ENCODE results near the gene STX7. TPM values are rescaled to one million over a fixed set of nuclear protein-coding genes. Genes with fewer than 3 reads are reported as not detected.

Gene STX7
- total RNA-seq, 2 experiments from 2014 or later = 16.2 to 19.0 TPM

DNA sequence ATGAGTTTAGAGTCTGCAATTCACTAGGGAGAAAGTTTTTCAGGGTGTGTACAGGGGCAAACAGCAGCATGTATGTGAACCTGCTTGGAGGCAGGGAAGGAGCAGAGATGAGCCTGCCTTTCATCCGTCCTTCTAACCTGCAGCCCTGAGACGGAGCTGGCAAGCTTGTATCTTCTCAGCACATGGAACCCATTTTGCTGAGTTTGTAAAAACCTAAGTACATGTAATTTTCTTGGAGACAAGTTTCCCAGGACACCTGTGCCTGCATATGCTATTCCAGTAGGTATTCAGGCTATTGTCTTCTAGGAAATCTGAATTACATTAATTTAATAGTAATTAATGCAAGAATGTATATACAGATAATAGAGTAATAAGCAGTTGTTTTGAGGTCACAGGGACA, 82.8 kb downstream of the STX7 start:
- Mint-ChIP-seq H3K27me3 (peaks cover 19% of the 10 kb centered on the region), H3K9me3 (no peaks in the 10 kb centered on the region), H3K4me1 (ENCODE audit: low read depth) (no peaks in the 10 kb centered on the region), H3K27ac (no peak overlapping the region), H3K36me3 (no peaks in the 10 kb centered on the region), H3K4me3 (no peak overlapping the region)
- POLR2A ChIA-PET = no interaction called here
- CTCF ChIA-PET = no interaction called here
- DNase-seq = no peak
- intact Hi-C loops (cut with micrococcal nuclease) = no loop called here

DNA sequence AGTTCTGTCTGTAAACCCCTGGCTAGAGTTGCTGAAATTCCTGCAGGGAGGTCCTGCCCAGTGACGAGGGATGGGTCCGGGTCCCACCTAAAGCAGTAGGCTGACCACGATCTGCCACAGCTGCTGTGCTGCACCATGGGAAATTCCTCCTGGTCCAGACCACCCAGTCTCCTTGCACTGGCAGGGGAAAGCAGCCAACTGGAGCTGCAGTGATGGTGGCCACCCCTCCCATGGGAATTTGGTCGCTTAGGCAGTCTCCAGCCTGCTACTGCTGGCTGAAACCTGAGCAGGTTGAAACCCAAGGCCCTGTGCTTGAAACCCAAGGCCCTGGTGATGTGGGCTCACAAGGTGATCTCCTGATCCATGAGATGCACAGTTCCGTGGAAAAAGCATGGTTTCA, 87.7 kb downstream of the STX7 start:
- no peak for DNase-seq

DNA sequence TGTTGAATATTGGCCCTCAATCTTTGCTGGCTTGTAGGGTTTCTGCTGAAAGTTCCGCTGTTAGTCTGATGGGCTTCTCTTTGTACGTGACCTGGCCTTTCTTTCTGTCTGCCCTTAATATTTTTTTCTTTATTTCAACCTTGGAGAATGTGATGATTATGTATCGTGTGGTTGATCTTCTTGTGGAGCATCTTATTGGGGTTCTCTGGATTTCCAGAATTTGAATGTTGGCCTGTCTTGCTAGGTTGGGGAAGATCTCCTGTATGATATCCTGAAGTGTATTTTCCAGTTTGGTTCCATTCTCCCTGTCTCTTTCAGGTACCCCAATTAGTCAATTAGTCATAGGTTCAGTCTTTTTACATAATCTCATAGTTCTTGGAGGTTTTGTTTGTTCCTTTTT, 89.1 kb downstream of the STX7 start:
- Mint-ChIP-seq H3K36me3 (no peaks in the 10 kb centered on the region), H3K4me3 (no peak overlapping the region), H3K27me3 (peaks cover 5% of the 10 kb centered on the region), H3K9me3 (peaks cover 30% of the 10 kb centered on the region), H3K27ac (no peak overlapping the region), H3K4me1 (ENCODE audit: low read depth) (no peaks in the 10 kb centered on the region)
- DNase-seq = no peak
- ChIA-PET POLR2A (no interaction called here), CTCF (no interaction called here)
- intact Hi-C loops (cut with micrococcal nuclease) = no loop called here

More for the DNA sequence above, 87.7 kb downstream of the STX7 start:
- H3K9me3 Mint-ChIP-seq = peaks cover 30% of the 10 kb centered on the region
- H3K27ac Mint-ChIP-seq = no peak overlapping the region
- no peaks in the 10 kb centered on the region for H3K36me3 Mint-ChIP-seq
- ChIA-PET POLR2A (no interaction called here), CTCF (no interaction called here)
- H3K27me3 Mint-ChIP-seq = peaks cover 5% of the 10 kb centered on the region
- no peaks in the 10 kb centered on the region for H3K4me1 Mint-ChIP-seq (ENCODE audit: low read depth)
- no peak overlapping the region for H3K4me3 Mint-ChIP-seq
- intact Hi-C loops (cut with micrococcal nuclease) = no loop called here

DNA sequence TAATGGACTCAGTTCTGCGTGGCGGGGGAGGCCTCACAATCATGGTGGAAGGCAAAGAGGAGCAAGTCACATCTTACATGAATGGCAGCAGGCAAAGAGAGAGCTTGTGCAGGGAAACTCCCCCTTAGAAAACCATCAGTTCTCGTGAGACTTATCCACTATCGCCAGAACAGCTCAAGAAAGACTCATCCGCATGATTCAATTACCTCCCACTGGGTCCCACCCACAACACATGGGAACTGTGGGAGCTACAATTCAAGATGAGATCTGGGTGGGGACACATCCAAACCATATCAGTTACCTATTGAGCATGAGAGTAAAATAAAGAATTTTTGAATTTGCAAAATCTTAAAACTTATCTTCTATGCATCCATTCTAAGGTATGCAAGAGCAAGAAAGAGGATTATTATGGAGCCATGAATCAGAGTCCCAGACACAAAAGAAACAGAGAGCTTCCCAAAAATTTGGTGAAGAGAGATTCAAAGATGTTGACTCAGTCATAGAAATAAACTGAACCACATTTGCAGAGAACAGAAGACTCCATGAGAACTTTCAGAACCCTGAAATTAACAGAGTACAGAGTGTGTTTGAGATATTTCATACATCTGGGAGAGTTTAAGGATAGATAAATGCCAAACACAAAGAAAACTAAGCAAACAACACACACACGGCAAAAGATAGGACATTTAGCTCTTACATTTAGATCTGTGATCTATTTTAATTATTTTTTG, 94.5 kb downstream of the STX7 start:
- H3K27me3 Mint-ChIP-seq = peaks cover 10% of the 10 kb centered on the region
- ChIA-PET POLR2A (no interaction called here), CTCF (no interaction called here)
- no peak for DNase-seq
- no peak overlapping the region for H3K27ac Mint-ChIP-seq
- H3K9me3 Mint-ChIP-seq = peaks cover 33% of the 10 kb centered on the region
- H3K4me1 Mint-ChIP-seq (ENCODE audit: low read depth) = no peaks in the 10 kb centered on the region
- intact Hi-C loops (cut with micrococcal nuclease) = no loop called here
- no peaks in the 10 kb centered on the region for H3K36me3 Mint-ChIP-seq
- H3K4me3 Mint-ChIP-seq = no peak overlapping the region

DNA sequence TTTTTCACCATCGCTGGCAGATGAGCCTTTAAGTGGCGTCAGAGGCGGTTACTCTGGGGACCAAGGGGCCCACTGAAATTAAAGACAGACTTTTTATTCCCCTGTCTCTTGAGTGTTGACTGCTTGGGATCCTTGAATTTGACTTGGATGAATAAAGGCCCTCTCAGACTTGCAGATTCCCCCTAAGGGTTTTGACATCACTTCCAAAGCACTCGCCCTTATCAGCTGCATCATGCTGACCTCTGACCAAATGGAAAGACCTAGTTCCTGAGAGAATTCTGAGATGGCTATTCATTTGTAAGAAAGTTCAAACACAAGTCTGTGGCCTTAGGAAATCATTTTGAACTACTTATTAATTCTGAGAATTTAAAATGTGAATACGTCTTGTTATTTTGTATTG, 98.2 kb downstream of the STX7 start:
- Mint-ChIP-seq H3K27me3 (peaks cover 13% of the 10 kb centered on the region), H3K4me1 (ENCODE audit: low read depth) (no peaks in the 10 kb centered on the region), H3K9me3 (peaks cover 5% of the 10 kb centered on the region), H3K36me3 (no peaks in the 10 kb centered on the region), H3K27ac (no peak overlapping the region), H3K4me3 (no peak overlapping the region)
- POLR2A ChIA-PET = no interaction called here
- no peak for DNase-seq
- CTCF ChIA-PET = no interaction called here
- intact Hi-C loops (cut with micrococcal nuclease) = no loop called here

DNA sequence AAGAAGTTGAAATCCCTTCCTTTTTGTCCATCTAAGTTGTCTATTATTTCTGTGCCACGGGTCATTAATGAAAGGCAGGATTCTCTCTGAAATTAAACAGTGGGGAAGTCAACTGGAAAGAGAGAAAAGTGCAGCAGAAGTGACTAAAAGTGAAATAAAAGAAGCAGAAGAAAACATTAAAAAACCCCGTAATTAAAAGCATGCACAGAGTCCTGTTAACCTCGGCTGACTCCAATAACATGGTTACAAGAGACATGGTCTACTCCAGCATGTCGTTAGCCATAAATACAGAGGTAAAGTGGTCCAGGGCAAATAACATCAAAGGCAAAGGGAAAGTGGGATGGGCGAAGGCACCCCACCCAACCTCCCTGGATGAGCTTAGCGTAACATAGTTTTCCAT, 98.6 kb downstream of the STX7 start:
- CTCF ChIA-PET = no interaction called here
- Mint-ChIP-seq H3K27me3 (peaks cover 13% of the 10 kb centered on the region), H3K36me3 (no peaks in the 10 kb centered on the region), H3K4me3 (no peak overlapping the region), H3K9me3 (peaks cover 5% of the 10 kb centered on the region), H3K27ac (no peak overlapping the region), H3K4me1 (ENCODE audit: low read depth) (no peaks in the 10 kb centered on the region)
- POLR2A ChIA-PET = no interaction called here
- DNase-seq = no peak
- intact Hi-C loops (cut with micrococcal nuclease) = no loop called here

DNA sequence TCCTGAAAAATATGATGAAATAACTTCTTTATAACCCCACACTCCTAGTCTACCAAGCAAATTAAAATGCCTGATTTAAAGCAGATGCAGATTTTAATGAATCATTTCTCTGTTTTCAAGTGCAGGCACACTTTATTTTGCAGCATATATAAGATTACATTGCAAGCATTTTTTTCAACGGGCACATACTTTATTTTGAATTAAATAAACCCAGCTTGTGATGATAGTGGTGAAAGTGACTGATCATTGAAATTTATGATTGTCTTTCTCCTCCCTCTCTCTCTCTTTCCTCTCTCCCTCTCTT, 99.5 kb downstream of the STX7 start:
- CTCF ChIA-PET = no interaction called here
- Mint-ChIP-seq H3K4me1 (ENCODE audit: low read depth) (no peaks in the 10 kb centered on the region), H3K4me3 (no peak overlapping the region), H3K9me3 (peaks cover 5% of the 10 kb centered on the region), H3K27ac (no peak overlapping the region), H3K27me3 (peaks cover 13% of the 10 kb centered on the region), H3K36me3 (no peaks in the 10 kb centered on the region)
- no peak for DNase-seq
- POLR2A ChIA-PET = no interaction called here
- intact Hi-C loops (cut with micrococcal nuclease) = no loop called here

DNA sequence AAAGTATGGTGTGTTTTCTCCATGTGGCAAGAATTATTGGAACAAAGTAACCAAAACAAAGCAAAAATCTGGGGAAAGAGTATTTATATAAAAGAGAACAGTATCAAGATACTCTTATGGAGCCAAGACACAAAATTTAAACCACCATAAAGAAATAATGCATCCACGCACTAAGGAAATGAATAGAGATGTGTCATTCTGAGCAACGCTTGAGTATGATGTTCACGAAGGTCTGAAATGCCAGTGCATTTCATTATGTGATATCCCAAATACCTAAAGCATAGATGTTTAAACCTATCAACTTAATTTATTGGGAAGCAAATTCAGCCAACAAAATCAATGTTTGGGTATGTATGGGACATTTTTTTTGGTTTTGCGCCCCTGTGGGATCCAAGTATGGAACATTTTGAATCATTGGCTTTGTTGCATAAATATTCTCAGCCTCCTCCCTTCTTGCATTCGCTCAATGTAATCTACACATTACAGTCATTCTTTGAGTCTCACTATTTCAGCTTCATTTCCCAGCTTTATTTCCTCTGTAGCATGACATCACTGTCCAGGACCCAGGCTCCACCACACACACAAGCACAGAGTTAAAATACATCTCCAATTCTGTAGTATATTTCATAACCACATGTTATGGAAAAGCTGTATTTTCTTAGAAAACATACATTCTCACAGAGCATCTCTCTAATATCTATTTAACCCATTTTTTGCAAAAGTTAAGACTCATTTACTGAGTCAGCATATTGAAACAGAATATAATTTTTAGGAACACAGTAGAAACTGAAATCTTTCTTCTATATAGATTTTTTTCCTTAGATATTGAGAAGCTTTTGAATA, 100.0 kb downstream of the STX7 start:
- no peaks in the 10 kb centered on the region for H3K4me1 Mint-ChIP-seq (ENCODE audit: low read depth)
- H3K27ac Mint-ChIP-seq = no peak overlapping the region

DNA sequence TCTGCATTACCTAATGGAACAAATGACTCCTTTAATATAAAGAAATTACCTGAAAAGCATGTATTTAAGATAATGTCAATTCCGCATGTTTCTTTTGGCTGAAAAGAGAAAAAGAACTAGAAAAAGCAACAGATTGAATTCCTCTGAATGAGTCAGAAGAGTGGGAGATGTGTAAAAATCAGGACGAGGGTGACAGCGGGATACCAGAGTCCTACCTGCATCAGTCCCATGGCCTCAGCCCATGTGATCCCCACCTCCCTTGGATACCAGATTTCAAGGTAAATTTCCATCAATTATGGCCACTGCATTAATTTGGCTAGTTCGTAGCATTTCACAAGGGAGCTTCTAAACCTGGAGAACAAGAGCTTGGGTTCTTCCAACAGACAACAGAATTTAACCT, 101.6 kb downstream of the STX7 start:
- Mint-ChIP-seq H3K27me3 (peaks cover 15% of the 10 kb centered on the region), H3K36me3 (no peaks in the 10 kb centered on the region), H3K4me3 (no peak overlapping the region), H3K27ac (no peak overlapping the region), H3K4me1 (ENCODE audit: low read depth) (no peaks in the 10 kb centered on the region), H3K9me3 (no peaks in the 10 kb centered on the region)
- ChIA-PET POLR2A (no interaction called here), CTCF (no interaction called here)
- intact Hi-C loops (cut with micrococcal nuclease) = no loop called here
- no peak for DNase-seq

More for the DNA sequence above, 100.0 kb downstream of the STX7 start:
- POLR2A ChIA-PET = no interaction called here
- no peak for DNase-seq
- intact Hi-C loops (cut with micrococcal nuclease) = no loop called here
- Mint-ChIP-seq H3K9me3 (peaks cover 5% of the 10 kb centered on the region), H3K27me3 (peaks cover 13% of the 10 kb centered on the region), H3K4me3 (no peak overlapping the region), H3K36me3 (no peaks in the 10 kb centered on the region)
- CTCF ChIA-PET = no interaction called here

DNA sequence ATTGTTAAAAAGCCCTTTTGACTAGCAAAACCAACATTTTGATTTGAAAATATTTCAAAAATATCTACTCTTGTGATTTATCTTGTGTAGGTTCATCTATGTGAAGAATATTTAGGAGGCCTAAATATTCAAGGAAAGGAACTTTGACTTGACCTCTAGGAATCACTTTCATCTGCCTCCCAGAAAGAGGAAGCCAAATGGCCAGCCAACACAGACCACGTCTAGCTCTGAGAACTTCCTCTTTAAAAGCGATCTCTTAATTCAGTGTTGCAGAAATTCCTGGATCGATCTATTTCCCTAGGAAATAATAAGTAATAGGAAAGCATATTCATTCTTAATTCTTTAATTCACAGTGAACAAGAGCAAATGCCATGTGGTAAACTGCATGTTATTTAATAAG, 102.1 kb downstream of the STX7 start:
- CTCF ChIA-PET = interaction anchor here (1.6 kb wide), 1 partner anchor 131 kb away, joined by 3 read pairs; no protein-coding TSS in a partner anchor
- Mint-ChIP-seq H3K4me3 (no peak overlapping the region), H3K27me3 (peaks cover 15% of the 10 kb centered on the region), H3K9me3 (no peaks in the 10 kb centered on the region), H3K36me3 (no peaks in the 10 kb centered on the region), H3K27ac (no peak overlapping the region), H3K4me1 (ENCODE audit: low read depth) (no peaks in the 10 kb centered on the region)
- POLR2A ChIA-PET = no interaction called here
- intact Hi-C loops (cut with micrococcal nuclease) = no loop called here
- DNase-seq = no peak

DNA sequence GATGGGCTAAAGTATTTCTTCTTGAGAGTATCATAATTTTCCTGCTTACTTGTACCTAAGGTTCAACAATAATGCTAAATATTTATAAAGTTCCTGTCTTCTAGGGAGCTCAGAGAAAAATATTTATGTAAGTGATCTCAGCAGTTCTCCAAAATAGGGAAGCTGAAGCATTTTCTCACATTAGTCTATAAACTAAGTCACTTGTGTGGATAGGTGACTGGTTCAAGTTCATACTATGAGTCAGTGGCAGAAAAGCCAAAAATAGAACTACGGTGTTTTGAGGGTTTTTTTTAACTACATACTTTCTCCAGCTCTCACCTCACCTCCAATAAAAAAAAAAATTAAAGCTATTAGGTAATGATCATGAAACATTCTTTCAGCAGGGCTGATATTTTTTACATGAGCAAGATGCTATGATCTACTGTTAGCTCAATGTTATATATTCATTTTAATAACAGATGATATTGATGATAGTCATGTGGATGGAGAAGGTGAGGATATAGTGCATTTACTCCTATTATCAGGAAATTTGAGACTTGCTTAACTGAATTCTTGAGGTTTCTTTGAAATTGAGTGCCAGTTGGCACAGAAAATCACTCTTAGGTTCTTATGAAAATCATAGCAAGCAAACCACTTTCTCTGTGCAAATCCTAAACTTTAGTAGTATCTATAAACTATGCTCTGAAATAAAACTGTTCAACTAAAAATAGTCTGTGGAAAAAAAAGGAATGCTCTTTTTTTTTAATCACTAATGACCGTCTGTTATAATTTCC, 107.6 kb downstream of the STX7 start:
- H3K9me3 Mint-ChIP-seq = no peaks in the 10 kb centered on the region
- H3K4me1 Mint-ChIP-seq (ENCODE audit: low read depth) = peaks cover 12% of the 10 kb centered on the region
- H3K27ac Mint-ChIP-seq = no peak overlapping the region
- intact Hi-C loops (cut with micrococcal nuclease) = loop anchor here (10.0 kb wide), 1 partner anchor 79 kb away; no protein-coding TSS in a partner anchor
- H3K4me3 Mint-ChIP-seq = no peak overlapping the region
- no peaks in the 10 kb centered on the region for H3K36me3 Mint-ChIP-seq
- ChIA-PET CTCF (interaction anchor here (0.6 to 1.6 kb wide), 3 partner anchors 61 to 126 kb away, joined by 3 to 9 read pairs (median 4); no protein-coding TSS in a partner anchor), POLR2A (no interaction called here)
- no peak for DNase-seq
- H3K27me3 Mint-ChIP-seq = peaks cover 35% of the 10 kb centered on the region

DNA sequence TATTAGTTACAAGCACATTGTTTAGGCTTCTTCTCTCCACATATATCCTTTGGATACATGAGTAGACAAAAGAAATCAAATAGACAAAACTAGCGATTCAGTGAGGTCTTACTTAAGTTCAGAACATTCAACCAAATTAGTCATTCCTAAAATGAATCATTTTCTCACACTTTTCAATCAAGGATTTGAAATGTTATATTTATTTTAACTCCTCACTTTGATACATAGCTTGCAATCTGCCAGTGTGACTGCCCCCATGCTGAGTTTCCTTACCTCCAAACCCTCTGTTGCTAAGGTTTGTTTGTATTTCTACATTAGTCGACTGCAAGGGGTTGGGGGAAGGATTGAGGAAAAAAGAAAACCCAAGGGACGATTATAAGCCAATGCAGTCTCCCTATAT, 108.2 kb downstream of the STX7 start:
- no peaks in the 10 kb centered on the region for H3K36me3 Mint-ChIP-seq
- H3K27ac Mint-ChIP-seq = no peak overlapping the region
- CTCF ChIA-PET = interaction anchor here (1.5 to 1.6 kb wide), 2 partner anchors 125 to 126 kb away, joined by 3 to 9 read pairs; no protein-coding TSS in a partner anchor
- no peaks in the 10 kb centered on the region for H3K9me3 Mint-ChIP-seq
- DNase-seq = no peak
- intact Hi-C loops (cut with micrococcal nuclease) = loop anchor here (1.0 to 10.0 kb wide), 2 partner anchors 39 to 80 kb away; no protein-coding TSS in a partner anchor
- H3K4me3 Mint-ChIP-seq = no peak overlapping the region
- peaks cover 41% of the 10 kb centered on the region for H3K27me3 Mint-ChIP-seq
- POLR2A ChIA-PET = no interaction called here
- H3K4me1 Mint-ChIP-seq (ENCODE audit: low read depth) = peaks cover 12% of the 10 kb centered on the region

Measured in activated CD4-positive, alpha-beta memory T cell treated with anti-CD3 and anti-CD28 coated beads for 36 hours (primary cell).